IPS DF 6.9 (cell line): Measurements from ENCODE around the gene MYO5B.

Experiments used
- DNase-seq: peaks from one replicate; pipeline ENCODE4 v3.0.0-alpha.2; 2013; ENCODE audit warnings: low read depth, low spot score
- H3K27ac ChIP-seq: one replicate; pipeline ENCODE4 v1.5.1; 2013; ENCODE audit warnings: low read length, control low read depth
- H3K27me3 ChIP-seq: 2 replicates; pipeline ENCODE4 v1.6.1; 2013; ENCODE audit warnings: mild to moderate bottlenecking, low read length; ENCODE audit not compliant: control insufficient read depth, insufficient read depth
- H3K36me3 ChIP-seq: 2 replicates; pipeline ENCODE4 v1.6.1; 2013; ENCODE audit warnings: low read length; ENCODE audit not compliant: control insufficient read depth, insufficient read depth
- H3K4me1 ChIP-seq: 2 replicates; pipeline ENCODE4 v1.6.1; 2013; ENCODE audit warnings: low read length; ENCODE audit not compliant: control insufficient read depth, insufficient read depth
- H3K4me3 ChIP-seq: 2 replicates; pipeline ENCODE4 v1.5.1; 2013; ENCODE audit warnings: mild to moderate bottlenecking, low read length
- H3K9me3 ChIP-seq: 2 replicates; pipeline ENCODE4 v1.6.1; 2013; ENCODE audit warnings: low read length, inconsistent platforms; ENCODE audit not compliant: control insufficient read depth, insufficient read depth
- WGBS: extraction: QIAGEN DNeasy Blood & Tissue Kit; methylation state at CpG from one replicate; pipeline ENCODE4 v1.1.7; 2013; ENCODE audit warnings: mixed read lengths, missing lambda C conversion rate; ENCODE audit not compliant: insufficient read length, insufficient coverage; 5-methylcytosine and 5-hydroxymethylcytosine counted together

Gene MYO5B

DNA sequence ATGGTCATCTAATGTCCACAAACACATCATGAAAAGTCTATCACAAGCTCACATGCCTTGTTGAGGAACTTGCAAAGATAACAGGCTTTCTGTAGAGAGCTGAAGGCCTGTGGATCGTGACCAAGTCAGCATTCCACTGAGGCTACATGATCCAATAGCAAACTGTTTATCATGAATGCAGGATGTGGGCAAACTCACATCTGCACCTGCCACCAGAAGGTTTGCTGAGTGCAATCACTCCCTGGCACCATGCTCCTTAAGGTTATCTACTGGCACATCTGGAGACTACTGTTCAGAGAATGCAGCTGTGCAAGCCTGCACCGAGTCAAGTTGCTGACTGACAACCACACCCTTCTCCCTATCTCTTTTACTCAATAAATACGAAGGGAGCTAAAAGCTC lies 314.3 kb downstream of the MYO5B start:
- H3K4me1 ChIP-seq: no peaks in the 10 kb centered on the region
- H3K9me3 ChIP-seq: no peaks in the 10 kb centered on the region
- H3K4me3 ChIP-seq: no peak overlapping the region
- H3K27ac ChIP-seq: no peak overlapping the region
- H3K36me3 ChIP-seq: no peaks in the 10 kb centered on the region
- H3K27me3 ChIP-seq: no peaks in the 10 kb centered on the region
- no CpG with 5 or more reads among the region's 3 CpGs for WGBS
- DNase-seq: no peak

DNA sequence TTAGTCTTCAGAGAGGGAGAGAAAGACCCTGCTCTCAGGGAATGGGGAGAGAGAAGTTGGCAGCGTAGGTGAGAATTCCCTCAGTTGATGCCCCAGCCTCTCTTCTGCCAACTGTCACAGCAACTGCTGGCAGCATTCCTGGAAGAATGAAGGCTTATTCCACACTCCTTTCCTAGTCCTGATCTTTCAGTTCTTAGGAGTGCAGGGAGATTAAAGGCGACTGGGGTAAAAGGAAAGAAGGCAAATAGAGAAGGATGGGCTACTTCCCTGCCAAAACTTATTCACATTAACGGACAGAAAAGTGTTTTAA lies 315.7 kb downstream of the MYO5B start:
- no peak overlapping the region for H3K4me3 ChIP-seq
- no peaks in the 10 kb centered on the region for H3K9me3 ChIP-seq
- H3K36me3 ChIP-seq: no peaks in the 10 kb centered on the region
- no peak for DNase-seq
- H3K27ac ChIP-seq: no peak overlapping the region
- H3K4me1 ChIP-seq: no peaks in the 10 kb centered on the region
- no peaks in the 10 kb centered on the region for H3K27me3 ChIP-seq
- no CpG with 5 or more reads among the region's 3 CpGs for WGBS

GRCh38 chr18:49878567-49879270 lies 316.2 kb downstream of the MYO5B start:
- H3K27ac ChIP-seq: no peak overlapping the region
- no CpG with 5 or more reads among the region's 10 CpGs for WGBS
- no peaks in the 10 kb centered on the region for H3K4me1 ChIP-seq
- no peaks in the 10 kb centered on the region for H3K27me3 ChIP-seq
- no peaks in the 10 kb centered on the region for H3K36me3 ChIP-seq
- DNase-seq: no peak
- H3K9me3 ChIP-seq: no peaks in the 10 kb centered on the region
- no peak overlapping the region for H3K4me3 ChIP-seq

- H3K27me3 ChIP-seq: no peaks in the 10 kb centered on the region
- H3K27ac ChIP-seq: no peak overlapping the region
- no CpG with 5 or more reads among the region's 2 CpGs for WGBS
- H3K4me1 ChIP-seq: no peaks in the 10 kb centered on the region
- DNase-seq: no peak
- H3K36me3 ChIP-seq: no peaks in the 10 kb centered on the region
- H3K9me3 ChIP-seq: no peaks in the 10 kb centered on the region
- no peak overlapping the region for H3K4me3 ChIP-seq
Observed at GRCh38 chr18:49878015-49878414, 316.9 kb downstream of the MYO5B start.

DNA sequence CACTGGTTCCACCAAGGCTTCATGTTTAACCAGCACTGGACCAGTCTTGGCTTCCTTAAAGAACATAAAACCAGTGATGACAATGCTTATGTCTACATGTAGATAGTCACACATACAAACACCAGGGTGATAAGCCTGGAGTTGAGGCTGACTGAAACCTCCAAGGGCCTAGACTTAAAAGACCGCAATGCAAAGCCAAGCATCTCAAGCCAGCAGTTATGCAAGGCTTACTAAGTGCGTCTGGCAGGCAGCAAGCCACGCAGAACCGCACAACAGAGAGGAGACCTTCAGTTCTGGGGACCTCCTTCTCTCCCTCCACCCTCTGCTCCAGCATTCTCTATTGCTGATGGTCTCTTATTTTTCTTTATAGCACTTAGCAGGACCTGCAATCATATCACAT lies 318.4 kb downstream of the MYO5B start:
- Histone ChIP-seq H3K36me3 (no peaks in the 10 kb centered on the region), H3K4me1 (no peaks in the 10 kb centered on the region), H3K27me3 (no peaks in the 10 kb centered on the region), H3K4me3 (no peak overlapping the region), H3K27ac (no peak overlapping the region), H3K9me3 (no peaks in the 10 kb centered on the region)
- DNase-seq: no peak
- WGBS: no CpG with 5 or more reads among the region's 4 CpGs

GRCh38 chr18:49875783-49876182 lies 319.2 kb downstream of the MYO5B start:
- H3K27me3 ChIP-seq: no peaks in the 10 kb centered on the region
- no peak overlapping the region for H3K27ac ChIP-seq
- DNase-seq: no peak
- no CpG with 5 or more reads among the region's 1 CpG for WGBS
- H3K9me3 ChIP-seq: no peaks in the 10 kb centered on the region
- H3K4me1 ChIP-seq: no peaks in the 10 kb centered on the region
- no peak overlapping the region for H3K4me3 ChIP-seq
- no peaks in the 10 kb centered on the region for H3K36me3 ChIP-seq

DNA sequence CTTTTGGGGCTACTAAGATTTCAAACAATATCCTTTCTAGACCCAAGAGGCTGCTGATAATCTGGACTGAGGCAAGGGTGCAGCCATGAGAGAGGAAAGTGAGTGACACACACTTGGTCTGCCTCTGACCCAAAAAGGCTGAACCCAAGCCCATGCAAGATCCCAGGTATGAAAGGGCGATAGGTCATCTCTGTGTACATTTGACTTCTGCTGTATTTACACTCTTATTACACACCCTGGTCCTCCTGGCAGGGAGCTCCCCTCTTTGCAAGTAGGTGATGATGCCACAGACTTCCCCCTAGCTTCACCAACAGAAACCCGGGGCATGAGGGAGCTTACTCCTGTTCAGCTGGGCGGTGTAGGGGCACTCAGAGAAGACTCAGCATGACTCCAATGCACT lies 319.8 kb downstream of the MYO5B start:
- no peak overlapping the region for H3K27ac ChIP-seq
- no CpG with 5 or more reads among the region's 3 CpGs for WGBS
- H3K27me3 ChIP-seq: no peaks in the 10 kb centered on the region
- no peaks in the 10 kb centered on the region for H3K4me1 ChIP-seq
- no peak for DNase-seq
- no peaks in the 10 kb centered on the region for H3K36me3 ChIP-seq
- H3K9me3 ChIP-seq: no peaks in the 10 kb centered on the region
- no peak overlapping the region for H3K4me3 ChIP-seq

GRCh38 chr18:49874238-49874637 lies 320.7 kb downstream of the MYO5B start:
- Histone ChIP-seq H3K4me1 (no peaks in the 10 kb centered on the region), H3K9me3 (no peaks in the 10 kb centered on the region), H3K4me3 (no peak overlapping the region), H3K27ac (no peak overlapping the region), H3K27me3 (no peaks in the 10 kb centered on the region), H3K36me3 (no peaks in the 10 kb centered on the region)
- DNase-seq: no peak
- no CpG with 5 or more reads among the region's 2 CpGs for WGBS

- DNase-seq: no peak
- Histone ChIP-seq H3K27me3 (no peaks in the 10 kb centered on the region), H3K4me1 (no peaks in the 10 kb centered on the region), H3K27ac (no peak overlapping the region), H3K9me3 (no peaks in the 10 kb centered on the region), H3K36me3 (no peaks in the 10 kb centered on the region), H3K4me3 (no peak overlapping the region)
- WGBS: no CpG with 5 or more reads among the region's 6 CpGs
Observed at GRCh38 chr18:49869354-49869753, 325.6 kb downstream of the MYO5B start.

DNA sequence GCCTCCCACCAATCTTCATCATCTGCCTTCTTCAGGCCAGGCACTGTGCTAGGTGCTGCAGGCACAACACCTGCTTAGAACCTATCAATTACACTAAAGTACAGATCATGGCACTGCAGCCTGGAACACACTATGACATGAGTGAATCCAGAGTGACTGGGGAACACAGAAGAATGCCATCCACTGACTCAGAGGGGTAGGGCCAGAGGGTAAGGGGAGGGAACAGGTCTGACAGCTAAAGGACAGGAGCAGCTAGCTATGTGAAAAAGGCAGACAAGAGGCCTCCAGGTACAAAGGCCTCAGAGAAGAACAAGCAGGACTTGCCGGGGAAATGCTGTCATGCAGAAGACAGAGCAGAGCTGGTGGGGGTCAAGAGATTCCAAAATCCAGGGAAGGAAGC lies 328.3 kb downstream of the MYO5B start:
- no peaks in the 10 kb centered on the region for H3K27me3 ChIP-seq
- H3K27ac ChIP-seq: no peak overlapping the region
- WGBS: no CpG with 5 or more reads among the region's 1 CpG
- no peak for DNase-seq
- no peak overlapping the region for H3K4me3 ChIP-seq
- H3K36me3 ChIP-seq: no peaks in the 10 kb centered on the region
- no peaks in the 10 kb centered on the region for H3K4me1 ChIP-seq
- no peaks in the 10 kb centered on the region for H3K9me3 ChIP-seq

GRCh38 chr18:49865401-49865800 lies 329.5 kb downstream of the MYO5B start:
- Histone ChIP-seq H3K36me3 (no peaks in the 10 kb centered on the region), H3K27me3 (no peaks in the 10 kb centered on the region), H3K4me3 (no peak overlapping the region), H3K9me3 (no peaks in the 10 kb centered on the region), H3K27ac (no peak overlapping the region), H3K4me1 (no peaks in the 10 kb centered on the region)
- DNase-seq: no peak
- WGBS: no CpG with 5 or more reads among the region's 2 CpGs
